ENCODE measurements around the gene ANKRD49.

DNA sequence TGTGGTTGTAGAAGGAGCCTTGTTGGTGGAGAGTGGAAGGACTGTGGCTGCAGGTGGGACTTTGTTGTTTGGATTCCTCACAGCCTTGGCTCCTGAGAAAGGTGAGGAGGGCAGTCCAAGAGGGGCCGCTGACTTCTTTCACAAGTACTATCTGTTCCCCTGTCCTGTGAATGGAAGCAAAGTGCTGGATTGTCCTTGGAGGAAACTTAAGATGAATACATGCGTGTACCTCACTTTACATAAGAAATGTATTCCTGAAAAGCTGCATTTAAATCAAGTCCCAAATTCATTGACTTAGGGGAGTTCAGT, 52.3 kb downstream of the ANKRD49 start:
- TF ChIP-seq CTCF (IDR thresholded peaks at IDR 0.05) (no peak), POLR2AphosphoS5 (IDR thresholded peaks at IDR 0.05) (no peak), POLR2A (IDR thresholded peaks at IDR 0.05) (no peak), EP300 (IDR thresholded peaks at IDR 0.05) (no peak)
